GM06990 (cell line): ENCODE measurements around the gene ZBTB7C.

Experiments used
- DNase-seq: peaks from one replicate; pipeline ENCODE4 v3.0.0-alpha.2; 2011; ENCODE audit not compliant: insufficient read length; ENCODE audit errors: extremely low read depth
- H3K27me3 ChIP-seq: replicated peaks from 2 replicates; pipeline ENCODE4 v1.6.0; 2011; ENCODE audit warnings: low read length; ENCODE audit not compliant: control insufficient read depth, insufficient read depth
- H3K36me3 ChIP-seq: 2 replicates; pipeline ENCODE4 v1.5.1; 2011; ENCODE audit warnings: low read length; ENCODE audit not compliant: control insufficient read depth, insufficient read depth
- H3K4me3 ChIP-seq: replicated peaks from 2 replicates; pipeline ENCODE4 v1.5.1; 2011; ENCODE audit warnings: low read depth, mild to moderate bottlenecking, control low read depth, low read length
- CTCF ChIP-seq: IDR thresholded peaks from 2 replicates; pipeline ENCODE4 v1.5.1; 2011; ENCODE audit warnings: low read length, control low read depth, mild to moderate bottlenecking, inconsistent platforms; ENCODE audit not compliant: insufficient read depth, poor library complexity, severe bottlenecking

ZBTB7C gene

DNA sequence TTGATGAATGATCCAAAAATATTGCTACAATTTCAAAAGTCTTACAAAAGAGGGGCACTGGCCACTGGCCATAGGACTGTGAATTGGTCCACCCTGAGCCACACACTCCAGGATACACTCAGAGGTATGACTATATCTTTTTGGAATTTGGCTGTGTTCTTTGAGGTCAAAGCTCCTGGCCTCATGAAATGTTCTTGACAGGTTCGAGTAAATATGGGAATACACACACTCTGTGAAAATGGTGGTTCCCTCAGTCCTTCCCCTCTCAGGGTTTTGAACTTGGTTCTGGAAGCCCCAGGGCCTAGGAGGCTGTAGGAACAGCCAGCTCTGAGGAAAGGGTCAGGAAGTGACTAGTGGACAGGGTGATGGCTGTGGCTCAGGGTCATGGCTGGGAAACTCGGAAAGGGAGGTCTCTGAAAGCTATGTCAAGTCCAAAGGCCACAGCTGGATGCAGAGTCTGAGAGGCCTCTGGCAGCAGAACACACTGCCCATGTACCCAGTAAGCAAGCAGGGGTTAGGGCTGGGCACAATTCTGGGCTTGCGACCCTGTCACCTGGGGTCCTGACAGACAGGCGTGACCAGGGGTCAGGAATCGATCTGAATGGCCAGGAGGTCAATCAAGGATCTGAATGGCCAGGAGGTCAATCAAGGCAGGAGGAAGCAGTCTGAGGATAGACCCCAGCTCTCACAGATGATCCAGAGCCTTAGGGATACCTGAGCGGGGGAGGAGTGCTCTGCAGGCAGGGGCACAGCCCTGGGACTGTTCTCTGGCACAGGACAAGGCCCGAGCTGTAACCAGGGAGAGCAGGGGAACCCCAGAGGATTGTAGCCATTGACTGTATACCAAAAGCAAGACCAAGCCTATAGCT is 255.3 kb downstream of the ZBTB7C start:
- DNase-seq = no peak
- H3K36me3 ChIP-seq = no peaks in the 10 kb centered on the region
- no peak overlapping the region for H3K4me3 ChIP-seq
- TF ChIP-seq CTCF = no peak
- H3K27me3 ChIP-seq = no peaks in the 10 kb centered on the region; the same call in none of the 2 replicates

GRCh38 chr18:48152549-48152948 is 256.6 kb downstream of the ZBTB7C start:
- no peak for TF ChIP-seq CTCF
- DNase-seq = no peak
- H3K36me3 ChIP-seq = no peaks in the 10 kb centered on the region
- no peak overlapping the region for H3K4me3 ChIP-seq
- H3K27me3 ChIP-seq = no peaks in the 10 kb centered on the region; the same call in none of the 2 replicates

DNA sequence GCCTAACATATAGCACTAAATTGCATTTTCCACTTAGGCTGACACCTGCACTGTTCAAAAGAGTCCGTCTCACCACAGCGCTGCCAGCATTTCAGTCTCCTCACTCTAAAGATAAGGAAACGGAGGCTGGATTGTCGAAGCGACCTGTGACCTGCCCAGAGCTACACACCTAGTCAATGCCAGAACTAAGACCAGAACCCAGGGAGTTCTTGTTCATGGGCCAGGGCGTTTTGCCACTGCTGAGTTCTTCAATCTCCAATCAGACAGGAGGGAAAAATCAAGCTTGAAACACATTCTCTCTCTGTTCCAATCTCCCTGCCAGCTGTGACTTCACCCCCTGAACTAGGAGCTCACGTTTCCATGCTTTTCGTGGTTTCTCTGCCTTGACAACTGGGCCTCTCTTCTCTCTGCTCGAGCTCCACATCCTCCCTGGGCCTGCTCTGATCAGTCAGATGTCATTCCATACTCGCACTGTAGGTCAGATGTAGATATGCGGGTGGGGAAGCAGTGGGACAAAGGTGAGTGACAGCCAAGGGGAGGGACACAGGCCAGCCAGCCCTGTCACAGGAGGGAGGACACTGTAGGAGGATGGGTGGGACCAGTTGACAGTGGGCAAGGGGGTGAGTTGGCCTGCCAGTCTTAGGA is 257.6 kb downstream of the ZBTB7C start:
- no peak overlapping the region for H3K4me3 ChIP-seq
- TF ChIP-seq CTCF = no peak

GRCh38 chr18:48149020-48149685 is 260.0 kb downstream of the ZBTB7C start:
- no peak for TF ChIP-seq CTCF
- no peaks in the 10 kb centered on the region; the same call in 1 of the 2 replicates for H3K27me3 ChIP-seq
- no peak for DNase-seq
- H3K4me3 ChIP-seq = no peak overlapping the region
- H3K36me3 ChIP-seq = no peaks in the 10 kb centered on the region

More for the DNA sequence above, 257.6 kb downstream of the ZBTB7C start:
- H3K36me3 ChIP-seq = no peaks in the 10 kb centered on the region
- no peak for DNase-seq
- no peaks in the 10 kb centered on the region; the same call in none of the 2 replicates for H3K27me3 ChIP-seq

DNA sequence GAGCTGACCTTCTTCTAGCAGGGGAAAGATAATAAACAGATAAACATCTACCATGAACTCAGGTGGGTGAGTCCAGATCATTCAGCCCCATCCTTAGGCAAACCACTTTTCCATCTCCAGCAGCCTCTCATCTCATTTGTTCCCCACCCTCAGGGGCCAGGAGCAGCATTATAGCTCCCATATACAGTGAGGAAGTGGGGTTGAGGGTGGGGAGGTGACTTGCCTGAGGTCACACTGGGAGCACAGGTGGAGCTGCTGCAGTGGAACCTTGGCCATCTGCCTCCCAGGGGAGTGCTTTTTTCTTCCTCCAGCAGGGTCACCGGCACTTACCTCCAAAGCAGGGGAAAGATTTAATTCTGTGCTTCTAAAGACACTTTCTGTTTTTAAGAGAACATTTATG is 266.2 kb downstream of the ZBTB7C start:
- no peak for TF ChIP-seq CTCF
- no peak overlapping the region for H3K4me3 ChIP-seq
- H3K27me3 ChIP-seq = no peaks in the 10 kb centered on the region; the same call in none of the 2 replicates
- DNase-seq = no peak
- no peaks in the 10 kb centered on the region for H3K36me3 ChIP-seq
